Measurements from ENCODE around the gene SPATA32. TPM values are rescaled to one million over a fixed set of nuclear protein-coding genes. Genes with fewer than 3 reads are reported as not detected.

SPATA32 gene
- total RNA-seq, 2 donors from 2014 or later = 1.0 TPM; not detected in 1

GRCh38 chr17:45232514-45233422 is 29.1 kb downstream of the SPATA32 start:
- Histone ChIP-seq H3K36me3 (replicated peaks in 1 of 2; ENCODE audit: insufficient read depth in 1 of 2, low read depth in 2 of 2) (no peaks in the 10 kb centered on the region), H3K27ac (no peak overlapping the region), H3K4me3 (no peak overlapping the region), H3K9me3 (no peaks in the 10 kb centered on the region), H3K4me1 (peaks cover 21% of the 10 kb centered on the region), H3K27me3 (no peaks in the 10 kb centered on the region)
- 82 to 95% methylated on average over 7 to 8 of the region's 9 CpGs for WGBS, 2 donors
- ATAC-seq (no peak), DNase-seq (no peak)
- TF ChIP-seq CTCF (IDR thresholded peaks at IDR 0.05) (no peak), POLR2A (IDR thresholded peaks at IDR 0.05) (no peak)
- intact Hi-C loops (cut with DNase I) = no loop called here

GRCh38 chr17:45231481-45232116 is 30.3 kb downstream of the SPATA32 start:
- Histone ChIP-seq H3K4me3 (no peak overlapping the region), H3K4me1 (peaks cover 25% of the 10 kb centered on the region), H3K27me3 (no peaks in the 10 kb centered on the region), H3K36me3 (replicated peaks in 1 of 2; ENCODE audit: insufficient read depth in 1 of 2, low read depth in 2 of 2) (no peaks in the 10 kb centered on the region), H3K27ac (no peak overlapping the region), H3K9me3 (no peaks in the 10 kb centered on the region)
- WGBS, 2 donors = 70 to 72% methylated on average over 10 to 18 of the region's 19 CpGs
- intact Hi-C loops (cut with DNase I) = no loop called here
- ATAC-seq (no peak), DNase-seq (peak in 1 of 4 donors; percentile 40)
- TF ChIP-seq POLR2A (IDR thresholded peaks at IDR 0.05) (no peak), CTCF (IDR thresholded peaks at IDR 0.05) (peak in 4 of 7 experiments; percentile 7 to 31 (median 22))

- intact Hi-C loops (cut with DNase I) = no loop called here
- H3K4me1 ChIP-seq = peaks cover 25% of the 10 kb centered on the region
- ATAC-seq = no peak
- no peak overlapping the region for H3K27ac ChIP-seq
- no peak overlapping the region for H3K4me3 ChIP-seq
- H3K9me3 ChIP-seq = no peaks in the 10 kb centered on the region
- WGBS, 2 donors = 55% methylated on average over 11 of the region's 12 CpGs; no CpG with 5 or more reads in 1 of the 2 donors
- no peaks in the 10 kb centered on the region for H3K27me3 ChIP-seq
- TF ChIP-seq CTCF (IDR thresholded peaks at IDR 0.05) (no peak), POLR2A (IDR thresholded peaks at IDR 0.05) (no peak)
- DNase-seq = no peak
- H3K36me3 ChIP-seq (replicated peaks in 1 of 2; ENCODE audit: insufficient read depth in 1 of 2, low read depth in 2 of 2) = no peaks in the 10 kb centered on the region
Observed at GRCh38 chr17:45230787-45231480, 31.0 kb downstream of the SPATA32 start.

GRCh38 chr17:45230410-45230786 is 31.5 kb downstream of the SPATA32 start:
- no peak for TF ChIP-seq CTCF (IDR thresholded peaks at IDR 0.05)
- no peak for TF ChIP-seq POLR2A (IDR thresholded peaks at IDR 0.05)
- H3K4me1 ChIP-seq = peaks cover 25% of the 10 kb centered on the region
- H3K9me3 ChIP-seq = no peaks in the 10 kb centered on the region
- no peak overlapping the region for H3K4me3 ChIP-seq
- 79 to 89% methylated on average over 2 to 4 of the region's 4 CpGs for WGBS, 2 donors
- H3K27ac ChIP-seq = no peak overlapping the region
- no peaks in the 10 kb centered on the region for H3K27me3 ChIP-seq
- intact Hi-C loops (cut with DNase I) = no loop called here
- H3K36me3 ChIP-seq (replicated peaks in 1 of 2; ENCODE audit: insufficient read depth in 1 of 2, low read depth in 2 of 2) = no peaks in the 10 kb centered on the region
- ATAC-seq = no peak
- no peak for DNase-seq

All from body of pancreas (tissue), 4 donors.